ENCODE measurements around the gene NUTM2D.
"Not testable (repeated sequence)": the region's sequence is repeated elsewhere in the genome, so short reads cannot be mapped to it uniquely, and the experiment has no call there.

The NUTM2D gene

GRCh38 chr10:87369514-87370112 lies 12.1 kb downstream of the NUTM2D start:
- DNase-seq (ENCODE audit: low read depth) = not testable (repeated sequence)

DNA sequence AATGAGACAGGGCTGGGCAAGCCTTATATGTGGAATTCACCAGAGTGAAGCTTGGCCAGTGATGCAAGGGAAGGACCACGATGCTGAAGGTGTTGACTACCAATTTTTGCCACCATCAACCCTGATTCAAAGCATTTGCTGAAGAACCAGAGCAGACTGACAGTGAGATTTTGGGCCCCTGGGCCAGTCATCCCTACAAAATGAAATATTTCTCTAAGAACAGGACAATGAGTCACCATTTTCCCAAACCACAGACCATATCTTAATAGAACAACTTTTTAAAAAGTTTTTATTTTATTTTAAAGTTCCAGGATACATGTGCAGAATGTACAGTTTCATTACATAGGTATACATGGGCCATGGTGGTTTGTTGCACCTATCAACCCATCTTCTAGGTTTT lies 16.5 kb downstream of the NUTM2D start:
- DNase-seq (ENCODE audit: low read depth) = peak; percentile 4

DNA sequence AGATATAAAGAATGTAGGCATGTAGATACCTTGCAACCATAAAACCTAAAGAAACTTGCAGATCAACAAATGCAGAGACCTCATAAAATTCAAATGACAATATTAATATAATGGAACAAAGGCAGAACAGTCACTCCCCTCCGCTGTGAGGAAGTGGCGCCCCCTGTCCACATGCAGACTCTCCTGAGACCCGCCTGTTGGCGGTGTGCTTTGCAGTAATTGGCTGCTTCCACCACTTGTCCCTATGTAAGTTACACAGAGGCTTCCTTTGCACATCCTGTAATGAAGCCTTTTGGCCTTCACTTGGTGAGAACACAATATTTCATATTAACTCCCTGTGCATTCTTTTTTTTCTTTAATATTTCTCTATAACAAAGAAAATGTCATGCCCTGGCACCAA lies 21.6 kb downstream of the NUTM2D start:
- DNase-seq (ENCODE audit: low read depth) = not testable (repeated sequence)

DNA sequence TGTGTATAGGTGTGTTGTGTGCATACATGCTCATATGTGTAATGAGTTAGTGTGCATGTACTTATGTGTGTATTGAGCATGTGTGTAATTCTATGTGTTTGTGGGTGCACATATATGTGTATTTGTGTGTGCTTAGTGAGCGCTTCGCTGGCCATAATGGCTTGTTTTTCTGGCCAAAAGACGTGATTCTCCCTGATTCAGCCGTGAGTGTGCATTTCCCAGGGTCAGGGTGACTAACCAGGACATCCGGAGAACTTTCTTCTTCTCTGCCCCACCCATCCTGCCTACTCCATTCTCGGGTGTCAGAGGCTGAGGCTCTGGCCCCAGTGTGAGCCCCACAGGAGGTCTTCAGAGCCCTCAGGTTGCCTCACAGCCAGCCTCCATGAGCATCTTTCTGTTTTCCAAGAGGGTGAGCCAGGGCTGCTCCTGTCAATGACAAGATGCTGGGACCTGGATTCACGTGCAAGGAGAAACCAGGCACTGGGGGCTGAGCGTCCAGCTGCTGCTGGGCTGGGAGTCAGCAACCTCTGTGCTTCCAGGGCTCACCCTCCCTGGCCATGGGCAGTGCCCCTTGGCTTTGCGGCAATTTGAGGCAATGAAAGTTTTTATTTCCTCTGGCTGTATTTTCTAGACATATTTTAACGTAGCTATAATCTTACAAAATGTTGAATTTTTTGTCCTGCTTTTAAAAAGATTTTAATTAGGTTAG lies 25.8 kb downstream of the NUTM2D start:
- peak; percentile 8 for DNase-seq (ENCODE audit: low read depth)

GRCh38 chr10:87384283-87384682 lies 26.7 kb downstream of the NUTM2D start:
- DNase-seq (ENCODE audit: low read depth) = not testable (repeated sequence)

GRCh38 chr10:87385762-87386360 lies 28.3 kb downstream of the NUTM2D start:
- DNase-seq (ENCODE audit: low read depth) = not testable (repeated sequence)

GRCh38 chr10:87391360-87391759 lies 33.8 kb downstream of the NUTM2D start:
- DNase-seq (ENCODE audit: low read depth) = not testable (repeated sequence)

DNA sequence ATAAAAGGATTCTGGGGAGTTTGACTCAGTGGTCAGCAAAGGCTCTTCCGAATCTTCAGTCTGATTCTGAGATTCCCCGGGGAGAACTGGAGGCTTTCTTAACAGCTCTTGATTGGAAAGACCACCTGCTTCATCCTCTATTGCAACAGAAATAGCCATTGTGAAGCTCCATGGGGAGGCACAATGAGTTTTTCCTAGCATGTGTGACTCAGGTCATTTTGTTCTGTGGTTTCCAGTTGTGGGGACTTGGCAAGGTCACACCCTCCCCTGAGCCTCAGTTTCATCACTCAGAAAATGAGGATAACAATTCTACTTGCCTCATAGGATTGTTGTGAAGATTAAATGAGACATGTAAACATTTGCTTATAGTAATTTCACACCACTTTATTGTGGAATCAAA lies 38.7 kb downstream of the NUTM2D start:
- DNase-seq (ENCODE audit: low read depth) = not testable (repeated sequence)

GRCh38 chr10:87398436-87398835 lies 40.9 kb downstream of the NUTM2D start:
- DNase-seq (ENCODE audit: low read depth) = not testable (repeated sequence)

DNA sequence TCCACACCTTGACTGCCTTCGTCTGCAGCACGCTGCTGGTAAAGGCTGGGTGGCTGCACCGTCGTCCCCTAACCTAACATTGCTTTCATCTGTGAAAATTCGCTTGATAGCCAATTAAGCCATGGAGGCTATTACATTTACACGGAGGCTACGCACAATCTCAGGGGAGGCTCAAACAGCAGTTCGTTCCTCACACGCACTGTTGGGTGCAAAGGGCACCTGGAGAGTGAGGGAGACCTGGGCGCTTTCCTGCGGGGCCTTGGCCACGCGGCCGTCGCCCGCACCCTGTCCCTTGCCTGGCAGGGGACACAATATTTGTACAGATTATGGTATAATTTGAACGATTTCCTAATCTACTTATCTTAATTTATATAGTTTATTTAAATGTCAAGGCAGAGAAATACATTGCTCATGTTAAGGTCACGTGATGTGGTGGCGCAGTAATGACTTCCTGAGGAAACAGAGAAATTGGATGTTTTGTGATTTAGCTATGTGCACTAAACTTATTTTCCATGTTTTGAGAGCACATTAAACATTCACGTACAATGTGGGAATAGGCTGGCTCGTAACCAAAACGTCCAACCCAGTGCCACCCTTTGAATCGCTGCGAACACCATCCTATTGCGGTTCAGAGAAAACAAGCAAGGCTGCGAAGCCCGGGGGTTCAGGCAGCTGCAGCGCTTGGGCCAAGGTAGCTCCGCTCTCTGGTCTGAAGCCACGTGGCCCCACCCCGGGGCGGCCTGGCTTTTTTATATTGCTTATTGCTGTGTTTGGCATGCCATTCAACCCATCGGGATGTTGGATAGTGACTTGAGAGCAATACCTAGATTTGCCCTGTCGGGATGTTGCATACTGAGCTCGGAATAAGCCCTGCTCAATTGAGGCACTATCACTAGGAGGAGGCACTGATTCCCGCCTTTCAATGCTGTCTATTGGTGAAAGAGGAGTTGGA lies 50.2 kb downstream of the NUTM2D start:
- not testable (repeated sequence) for DNase-seq (ENCODE audit: low read depth)

- not testable (repeated sequence) for DNase-seq (ENCODE audit: low read depth)
These were observed 56.4 kb downstream of the NUTM2D start for GRCh38 chr10:87413921-87414320.
